SK-N-MC (cell line): Measurements from ENCODE around the gene KRT79.

Experiments
- FOXP2 ChIP-seq: optimal IDR thresholded peaks from 2 replicates; pipeline ENCODE3; 2011; ENCODE audit warnings: mild to moderate bottlenecking, moderate library complexity; ENCODE audit not compliant: insufficient read depth; ENCODE audit errors: extremely low read length, control extremely low read depth
- POLR2AphosphoS5 ChIP-seq: IDR thresholded peaks from 2 replicates; pipeline ENCODE4 v1.6.1; 2012; ENCODE audit warnings: mild to moderate bottlenecking, low read depth, low read length, borderline replicate concordance

GRCh38 chr12:52813203-52813819, 20.8 kb downstream of the KRT79 start:
- TF ChIP-seq POLR2AphosphoS5 (no peak), FOXP2 (no peak)
